K562 (cell line): Measurements from ENCODE around the gene GGA3. TPM values are rescaled to one million over a fixed set of nuclear protein-coding genes. Genes with fewer than 3 reads are reported as not detected.

Experiments used
- CREBBP ChIP-seq: IDR thresholded peaks from one replicate; pipeline ENCODE4 v1.6.1; 2012; ENCODE audit warnings: low read depth, mild to moderate bottlenecking, control low read depth, inconsistent platforms, low read length
- CUX1 ChIP-seq: fragments of 200-800 bp; sonication (Bioruptor generic); IDR thresholded peaks from 2 replicates; pipeline ENCODE4 v1.6.1; 2016; ENCODE audit warnings: missing genetic modification characterization, missing compliant biosample characterization
- FOSL1 ChIP-seq: fragments of 200-800 bp; sonication (Bioruptor generic); conservative IDR thresholded peaks from 2 replicates; pipeline ENCODE4 v1.6.1; 2016; ENCODE audit warnings: missing genetic modification characterization, missing compliant biosample characterization
- FOXO4 ChIP-seq: fragments of 450-650 bp; formaldehyde crosslinking; IDR thresholded peaks from 2 replicates; pipeline ENCODE4 v1.4.0; 2020; ENCODE audit warnings: mild to moderate bottlenecking, moderate library complexity
- HDAC3 ChIP-seq: fragments of 450-650 bp; IDR thresholded peaks from 2 replicates; pipeline ENCODE4 v1.6.1; 2018; ENCODE audit warnings: borderline replicate concordance, mild to moderate bottlenecking, moderate library complexity; ENCODE audit not compliant: partially characterized antibody
- HES1 ChIP-seq: fragments of 450-650 bp; IDR thresholded peaks from 2 replicates; pipeline ENCODE4 v1.6.1; 2016; ENCODE audit warnings: low read depth, mild to moderate bottlenecking, moderate library complexity
- L3MBTL2 ChIP-seq: fragments of 450-650 bp; IDR thresholded peaks from 2 replicates; pipeline ENCODE4 v1.6.1; 2016; ENCODE audit warnings: mild to moderate bottlenecking, moderate library complexity
- MLLT1 ChIP-seq, 2 experiments: fragments of 450-650 bp; IDR thresholded peaks; 2 replicates each; pipeline ENCODE4 v1.6.1; 2016
- PURB ChIP-seq: sonication (generic); formaldehyde crosslinking; IDR thresholded peaks from 2 replicates; pipeline ENCODE4 v1.9.0; 2021; ENCODE audit warnings: low read depth, mild to moderate bottlenecking, missing genetic modification reagents
- RBM17 ChIP-seq: fragments of 200-400 bp; formaldehyde crosslinking; IDR thresholded peaks from 2 replicates; pipeline ENCODE4 v1.6.1; 2017; ENCODE audit warnings: low read depth, mild to moderate bottlenecking, low read length, borderline replicate concordance
- TSC22D4 ChIP-seq: fragments of 450-650 bp; IDR thresholded peaks from 2 replicates; pipeline ENCODE4 v1.6.1; 2016; ENCODE audit warnings: missing genetic modification characterization, missing biosample characterization, control low read depth
- ZBTB11 ChIP-seq, 3 experiments: fragments of 200-800 bp in 1 of 3; fragments of 250-450 bp in 1 of 3; fragments of 450-650 bp in 1 of 3; sonication (Bioruptor Pico) in 1 of 3; sonication (Bioruptor generic) in 1 of 3; formaldehyde crosslinking in 1 of 3; IDR thresholded peaks; 2 replicates each; pipeline versions ENCODE4 v1.6.1 to v1.8.0; 2016 to 2022; ENCODE audit warnings: mild to moderate bottlenecking in 2 of 3, missing genetic modification characterization in 2 of 3, missing compliant biosample characterization in 1 of 3, moderate library complexity in 1 of 3
- ZNF354B ChIP-seq: fragments of 250-450 bp; sonication (Bioruptor Pico); IDR thresholded peaks from 2 replicates; pipeline ENCODE4 v1.4.0; 2020
- ZNF444 ChIP-seq: fragments of 250-450 bp; sonication (Bioruptor Pico); IDR thresholded peaks from 2 replicates; pipeline ENCODE4 v1.4.0; 2020; ENCODE audit warnings: mild to moderate bottlenecking, moderate library complexity
- polyA plus RNA-seq, 8 experiments: library from polyadenylated mRNA; depleted of rRNA in 4 of 8; stranded (reverse) in 5 of 8; unstranded in 3 of 8; fragments of >200 nt; fragmentation: Nextera tagmentation in 2 of 8; fragmentation: Illumina TruSeq in 1 of 8; extraction: Ambion mirVana in 2 of 8; extraction: Trizol in 1 of 8; gene quantifications; 2 replicates each; pipeline versions ENCODE4 v1.2.1 to v1.2.3, GENCODE V29; 2011 to 2014; ENCODE audit warnings: inconsistent platforms in 1 of 8, missing spikeins in 1 of 8
- total RNA-seq, 7 experiments: library from RNA; depleted of rRNA in 6 of 7; stranded (reverse); fragments of >200 nt in 6 of 7; fragmentation: Illumina TruSeq in 2 of 7; extraction: Trizol in 2 of 7; gene quantifications; 2 replicates each; pipeline versions ENCODE4 v1.2.1 to v1.2.3, GENCODE V29; 2011 to 2021; ENCODE audit warnings: low replicate concordance in 1 of 7

Gene GGA3
- total and polyA plus RNA-seq, 9 of the 15 experiments (the other 6 are each of a cell fraction or from before 2014, with no cell fraction given): 5.7 to 64.9 (median 25.4) TPM

GRCh38 chr17:75261336-75262111, at the start of gene GGA3, which contains the start of gene MRPS7 (continued):
- no peak for TF ChIP-seq CUX1
- 0 out of 6 replicates have a peak, but pooled peaks of 1 of the 3 experiments have one; percentile 28 for TF ChIP-seq ZBTB11 (CRISPR knock-in tag; IDR thresholded peaks at IDR 0.05)
- peak; percentile 53 for TF ChIP-seq L3MBTL2
- TF ChIP-seq HDAC3: no peak
- TF ChIP-seq RBM17: no peak
- no peak for TF ChIP-seq FOSL1
- no peak for TF ChIP-seq FOXO4 (CRISPR knock-in tag)
- 0 out of 4 replicates have a peak, but pooled peaks of 1 of the 2 experiments have one; percentile 15 for TF ChIP-seq MLLT1 (IDR thresholded peaks at IDR 0.05)
- no peak for TF ChIP-seq HES1
- TF ChIP-seq ZNF444 (CRISPR knock-in tag): no peak
- no peak for TF ChIP-seq PURB (CRISPR knock-in tag)
- TF ChIP-seq ZNF354B (CRISPR knock-in tag): no peak
- TF ChIP-seq CREBBP: no peak
- no peak for TF ChIP-seq TSC22D4 (tag)
